IPS DF 19.7 (cell line): Measurements from ENCODE around the gene TXNDC11.

Source experiments
- DNase-seq: peaks from one replicate; pipeline ENCODE4 v3.0.0-alpha.2; 2013; ENCODE audit warnings: low read depth, low spot score

Gene TXNDC11

GRCh38 chr16:11689031-11689840 lies 53.4 kb downstream of the TXNDC11 start:
- no peak for DNase-seq

GRCh38 chr16:11688520-11688886 lies 54.2 kb downstream of the TXNDC11 start:
- DNase-seq: no peak

GRCh38 chr16:11687601-11688519 lies 54.8 kb downstream of the TXNDC11 start:
- no peak for DNase-seq

- no peak for DNase-seq
Observed at GRCh38 chr16:11686713-11687380, 55.8 kb downstream of the TXNDC11 start.

GRCh38 chr16:11685844-11686618 lies 56.6 kb downstream of the TXNDC11 start:
- no peak for DNase-seq

- no peak for DNase-seq
Observed at GRCh38 chr16:11684231-11685025, 58.2 kb downstream of the TXNDC11 start.

GRCh38 chr16:11683145-11683544 lies 59.5 kb downstream of the TXNDC11 start:
- DNase-seq: no peak

- DNase-seq: no peak
Observed at GRCh38 chr16:11682655-11683096, 60.0 kb downstream of the TXNDC11 start.

GRCh38 chr16:11681976-11682654 lies 60.5 kb downstream of the TXNDC11 start:
- no peak for DNase-seq

- no peak for DNase-seq
Observed at GRCh38 chr16:11681556-11681955, 61.1 kb downstream of the TXNDC11 start.

- no peak for DNase-seq
Observed at GRCh38 chr16:11679941-11680911, 62.4 kb downstream of the TXNDC11 start.

GRCh38 chr16:11679250-11679649 lies 63.4 kb downstream of the TXNDC11 start:
- no peak for DNase-seq

- DNase-seq: no peak
Observed at GRCh38 chr16:11677959-11678881, 64.4 kb downstream of the TXNDC11 start.

- no peak for DNase-seq
Observed at GRCh38 chr16:11677451-11677951, 65.2 kb downstream of the TXNDC11 start.

GRCh38 chr16:11676799-11677198 lies 65.9 kb downstream of the TXNDC11 start:
- DNase-seq: no peak

GRCh38 chr16:11675561-11676511 lies 66.8 kb downstream of the TXNDC11 start:
- DNase-seq: no peak
